ENCODE data around the gene TC2N.
"Not testable (repeated sequence)": the region's sequence is repeated elsewhere in the genome, so short reads cannot be mapped to it uniquely, and the experiment has no call there.

Gene TC2N

GRCh38 chr14:91829511-91829910 lies 37.8 kb downstream of the TC2N start:
- H3K9ac ChIP-seq (ENCODE audit: low read length), result no peak overlapping the region
- H3K36me3 ChIP-seq (ENCODE audit: control insufficient read depth, insufficient read depth, low read length, severe bottlenecking), result no peaks in the 10 kb centered on the region
- DNase-seq (ENCODE audit: low read depth), result no peak
- H3K9me3 ChIP-seq (ENCODE audit: control insufficient read depth, low read length), result no peaks in the 10 kb centered on the region
- H3K4me1 ChIP-seq (ENCODE audit: control insufficient read depth, insufficient read depth, low read length), result no peaks in the 10 kb centered on the region
- H3K4me3 ChIP-seq (ENCODE audit: low read length), result no peak overlapping the region
- H3K27me3 ChIP-seq (replicated peaks; ENCODE audit: control insufficient read depth, insufficient read depth, low read length), result no peaks in the 10 kb centered on the region

- H3K9me3 ChIP-seq (ENCODE audit: control insufficient read depth, low read length), result no peaks in the 10 kb centered on the region
- H3K36me3 ChIP-seq (ENCODE audit: control insufficient read depth, insufficient read depth, low read length, severe bottlenecking), result no peaks in the 10 kb centered on the region
- H3K27me3 ChIP-seq (replicated peaks; ENCODE audit: control insufficient read depth, insufficient read depth, low read length), result no peaks in the 10 kb centered on the region
- no peak overlapping the region for H3K9ac ChIP-seq (ENCODE audit: low read length)
- DNase-seq (ENCODE audit: low read depth), result no peak
- H3K4me1 ChIP-seq (ENCODE audit: control insufficient read depth, insufficient read depth, low read length), result no peaks in the 10 kb centered on the region
- H3K4me3 ChIP-seq (ENCODE audit: low read length), result no peak overlapping the region
Measured at GRCh38 chr14:91827746-91828145, 39.6 kb downstream of the TC2N start.

- Histone ChIP-seq H3K9ac (ENCODE audit: low read length) (no peak overlapping the region), H3K27me3 (replicated peaks; ENCODE audit: control insufficient read depth, insufficient read depth, low read length) (no peaks in the 10 kb centered on the region), H3K36me3 (ENCODE audit: control insufficient read depth, insufficient read depth, low read length, severe bottlenecking) (no peaks in the 10 kb centered on the region), H3K4me3 (ENCODE audit: low read length) (no peak overlapping the region), H3K4me1 (ENCODE audit: control insufficient read depth, insufficient read depth, low read length) (no peaks in the 10 kb centered on the region), H3K9me3 (ENCODE audit: control insufficient read depth, low read length) (peaks cover 24% of the 10 kb centered on the region)
- no peak for DNase-seq (ENCODE audit: low read depth)
Measured at GRCh38 chr14:91817566-91818325, 49.6 kb downstream of the TC2N start.

- DNase-seq (ENCODE audit: low read depth), result no peak
- H3K9ac ChIP-seq (ENCODE audit: low read length), result no peak overlapping the region
- H3K9me3 ChIP-seq (ENCODE audit: control insufficient read depth, low read length), result peaks cover 28% of the 10 kb centered on the region
Measured at GRCh38 chr14:91814317-91814716, 53.0 kb downstream of the TC2N start.

GRCh38 chr14:91810699-91811098 lies 56.6 kb downstream of the TC2N start:
- no peak for DNase-seq (ENCODE audit: low read depth)
- peaks cover 35% of the 10 kb centered on the region for H3K9me3 ChIP-seq (ENCODE audit: control insufficient read depth, low read length)
- H3K9ac ChIP-seq (ENCODE audit: low read length), result no peak overlapping the region
- H3K4me3 ChIP-seq (ENCODE audit: low read length), result no peak overlapping the region
- no peaks in the 10 kb centered on the region for H3K4me1 ChIP-seq (ENCODE audit: control insufficient read depth, insufficient read depth, low read length)
- no peaks in the 10 kb centered on the region for H3K36me3 ChIP-seq (ENCODE audit: control insufficient read depth, insufficient read depth, low read length, severe bottlenecking)
- H3K27me3 ChIP-seq (replicated peaks; ENCODE audit: control insufficient read depth, insufficient read depth, low read length), result no peaks in the 10 kb centered on the region

More at GRCh38 chr14:91814317-91814716, 53.0 kb downstream of the TC2N start:
- no peak overlapping the region for H3K4me3 ChIP-seq (ENCODE audit: low read length)
- H3K4me1 ChIP-seq (ENCODE audit: control insufficient read depth, insufficient read depth, low read length), result no peaks in the 10 kb centered on the region
- H3K36me3 ChIP-seq (ENCODE audit: control insufficient read depth, insufficient read depth, low read length, severe bottlenecking), result no peaks in the 10 kb centered on the region
- H3K27me3 ChIP-seq (replicated peaks; ENCODE audit: control insufficient read depth, insufficient read depth, low read length), result no peaks in the 10 kb centered on the region

GRCh38 chr14:91806716-91807115 lies 60.6 kb downstream of the TC2N start:
- H3K4me3 ChIP-seq (ENCODE audit: low read length), result no peak overlapping the region
- no peak for DNase-seq (ENCODE audit: low read depth)
- H3K36me3 ChIP-seq (ENCODE audit: control insufficient read depth, insufficient read depth, low read length, severe bottlenecking), result no peaks in the 10 kb centered on the region
- no peaks in the 10 kb centered on the region for H3K27me3 ChIP-seq (replicated peaks; ENCODE audit: control insufficient read depth, insufficient read depth, low read length)
- peaks cover 38% of the 10 kb centered on the region for H3K9me3 ChIP-seq (ENCODE audit: control insufficient read depth, low read length)
- H3K4me1 ChIP-seq (ENCODE audit: control insufficient read depth, insufficient read depth, low read length), result no peaks in the 10 kb centered on the region
- H3K9ac ChIP-seq (ENCODE audit: low read length), result no peak overlapping the region

GRCh38 chr14:91806094-91806493 lies 61.2 kb downstream of the TC2N start:
- not testable (repeated sequence) for H3K36me3 ChIP-seq (ENCODE audit: control insufficient read depth, insufficient read depth, low read length, severe bottlenecking); H3K4me1 ChIP-seq (ENCODE audit: control insufficient read depth, insufficient read depth, low read length); H3K4me3 ChIP-seq (ENCODE audit: low read length); H3K27me3 ChIP-seq (replicated peaks; ENCODE audit: control insufficient read depth, insufficient read depth, low read length); H3K9ac ChIP-seq (ENCODE audit: low read length); DNase-seq (ENCODE audit: low read depth)
- H3K9me3 ChIP-seq (ENCODE audit: control insufficient read depth, low read length), result peaks cover 33% of the 10 kb centered on the region

GRCh38 chr14:91805659-91806058 lies 61.7 kb downstream of the TC2N start:
- no peak overlapping the region for H3K9ac ChIP-seq (ENCODE audit: low read length)
- H3K9me3 ChIP-seq (ENCODE audit: control insufficient read depth, low read length), result peaks cover 28% of the 10 kb centered on the region
- H3K4me1 ChIP-seq (ENCODE audit: control insufficient read depth, insufficient read depth, low read length), result no peaks in the 10 kb centered on the region
- no peak for DNase-seq (ENCODE audit: low read depth)
- no peaks in the 10 kb centered on the region for H3K27me3 ChIP-seq (replicated peaks; ENCODE audit: control insufficient read depth, insufficient read depth, low read length)
- no peaks in the 10 kb centered on the region for H3K36me3 ChIP-seq (ENCODE audit: control insufficient read depth, insufficient read depth, low read length, severe bottlenecking)
- no peak overlapping the region for H3K4me3 ChIP-seq (ENCODE audit: low read length)

GRCh38 chr14:91801358-91801757 lies 66.0 kb downstream of the TC2N start:
- Histone ChIP-seq H3K27me3 (replicated peaks; ENCODE audit: control insufficient read depth, insufficient read depth, low read length) (no peaks in the 10 kb centered on the region), H3K4me1 (ENCODE audit: control insufficient read depth, insufficient read depth, low read length) (no peaks in the 10 kb centered on the region), H3K4me3 (ENCODE audit: low read length) (no peak overlapping the region), H3K9ac (ENCODE audit: low read length) (no peak overlapping the region), H3K36me3 (ENCODE audit: control insufficient read depth, insufficient read depth, low read length, severe bottlenecking) (no peaks in the 10 kb centered on the region), H3K9me3 (ENCODE audit: control insufficient read depth, low read length) (peaks cover 9% of the 10 kb centered on the region)
- no peak for DNase-seq (ENCODE audit: low read depth)

GRCh38 chr14:91796617-91797347 lies 70.6 kb downstream of the TC2N start:
- H3K4me1 ChIP-seq (ENCODE audit: control insufficient read depth, insufficient read depth, low read length), result no peaks in the 10 kb centered on the region
- H3K9me3 ChIP-seq (ENCODE audit: control insufficient read depth, low read length), result peaks cover 7% of the 10 kb centered on the region
- no peaks in the 10 kb centered on the region for H3K27me3 ChIP-seq (replicated peaks; ENCODE audit: control insufficient read depth, insufficient read depth, low read length)
- peak; percentile 20 for DNase-seq (ENCODE audit: low read depth)
- H3K9ac ChIP-seq (ENCODE audit: low read length), result no peak overlapping the region
- H3K36me3 ChIP-seq (ENCODE audit: control insufficient read depth, insufficient read depth, low read length, severe bottlenecking), result peaks cover 4% of the 10 kb centered on the region
- no peak overlapping the region for H3K4me3 ChIP-seq (ENCODE audit: low read length)

GRCh38 chr14:91793704-91794103 lies 73.6 kb downstream of the TC2N start:
- no peak overlapping the region for H3K4me3 ChIP-seq (ENCODE audit: low read length)
- no peak for DNase-seq (ENCODE audit: low read depth)
- peaks cover 8% of the 10 kb centered on the region for H3K4me1 ChIP-seq (ENCODE audit: control insufficient read depth, insufficient read depth, low read length)
- H3K9me3 ChIP-seq (ENCODE audit: control insufficient read depth, low read length), result peaks cover 7% of the 10 kb centered on the region
- H3K27me3 ChIP-seq (replicated peaks; ENCODE audit: control insufficient read depth, insufficient read depth, low read length), result no peaks in the 10 kb centered on the region
- H3K36me3 ChIP-seq (ENCODE audit: control insufficient read depth, insufficient read depth, low read length, severe bottlenecking), result peaks cover 4% of the 10 kb centered on the region
- no peak overlapping the region for H3K9ac ChIP-seq (ENCODE audit: low read length)

Data from adipocyte (in vitro differentiated cells).